Thymus (tissue), 11 donors: Measurements from ENCODE around the gene NOA1. TPM values are rescaled to one million over a fixed set of nuclear protein-coding genes. Genes with fewer than 3 reads are reported as not detected.

Experiments used
- DNase-seq, 9 donors: peaks; one replicate each; pipeline ENCODE4 v3.0.0-alpha.2; 2013; ENCODE audit warnings: low spot score in 9 of 9, low read depth in 6 of 9, missing footprints in 1 of 9
- H3K27ac ChIP-seq, 2 donors: one replicate each; pipeline ENCODE4 v1.5.1; 2013; ENCODE audit warnings: control low read depth in 1 of 2, low read depth in 1 of 2, low read length in 1 of 2, mild to moderate bottlenecking in 1 of 2, moderate library complexity in 1 of 2
- H3K27me3 ChIP-seq, 2 donors: one replicate each; pipeline ENCODE4 v1.5.1; 2013; ENCODE audit warnings: low read length in 1 of 2; ENCODE audit not compliant: control insufficient read depth in 2 of 2, insufficient read depth in 1 of 2
- H3K36me3 ChIP-seq, 2 donors: one replicate each; pipeline ENCODE4 v1.5.1; 2013; ENCODE audit warnings: low read length in 1 of 2, mild to moderate bottlenecking in 1 of 2, moderate library complexity in 1 of 2; ENCODE audit not compliant: control insufficient read depth in 2 of 2, insufficient read depth in 2 of 2
- H3K4me1 ChIP-seq, 2 donors: one replicate each; pipeline ENCODE4 v1.5.1; 2013; ENCODE audit warnings: low read length in 2 of 2; ENCODE audit not compliant: control insufficient read depth in 2 of 2, insufficient read depth in 2 of 2
- H3K4me3 ChIP-seq, 2 donors: one replicate each; pipeline ENCODE4 v1.5.1; 2013; ENCODE audit warnings: low read length in 2 of 2, control low read depth in 1 of 2, mild to moderate bottlenecking in 1 of 2
- H3K9me3 ChIP-seq, 2 donors: one replicate each; pipeline ENCODE4 v1.5.1; 2013; ENCODE audit warnings: low read length in 1 of 2, mild to moderate bottlenecking in 1 of 2; ENCODE audit not compliant: control insufficient read depth in 2 of 2, insufficient read depth in 1 of 2
- WGBS: extraction: QIAGEN DNeasy Blood & Tissue Kit; methylation state at CpG from one replicate; pipeline ENCODE4 v1.1.7; 2013; 5-methylcytosine and 5-hydroxymethylcytosine counted together
- polyA plus RNA-seq: library from polyadenylated mRNA; stranded (reverse); fragments of 200-250 nt; gene quantifications from one replicate; pipeline ENCODE4 v1.2.3, GENCODE V29; 2013
- total RNA-seq: library from RNA; stranded (reverse); fragments of 120-200 nt; gene quantifications from one replicate; pipeline ENCODE4 v1.2.4, GENCODE V29; 2013
- donor health status: healthy.

NOA1 gene
- total and polyA plus RNA-seq, 2 donors: 10.7 to 15.3 TPM

- DNase-seq: no peak
- Histone ChIP-seq H3K27me3 (no peaks in the 10 kb centered on the region), H3K9me3 (peaks cover 0 to 4% of the 10 kb centered on the region in 2 donors), H3K4me1 (peaks cover 4 to 18% of the 10 kb centered on the region in 2 donors), H3K27ac (no peak overlapping the region), H3K36me3 (peaks cover 37 to 43% of the 10 kb centered on the region in 2 donors), H3K4me3 (no peak overlapping the region)
- WGBS: 98% methylated on average over 3 of the region's 3 CpGs
Measured at GRCh38 chr4:56973336-56973735, 4.1 kb downstream of the NOA1 start.

GRCh38 chr4:56972809-56973208, 4.6 kb downstream of the NOA1 start:
- peaks cover 37 to 48% of the 10 kb centered on the region in 2 donors for H3K36me3 ChIP-seq
- DNase-seq: no peak
- no peak overlapping the region for H3K27ac ChIP-seq
- H3K27me3 ChIP-seq: no peaks in the 10 kb centered on the region
- H3K4me1 ChIP-seq: peaks cover 4 to 18% of the 10 kb centered on the region in 2 donors
- no peak overlapping the region for H3K4me3 ChIP-seq
- peaks cover 0 to 4% of the 10 kb centered on the region in 2 donors for H3K9me3 ChIP-seq

GRCh38 chr4:56972389-56972788, 5.0 kb downstream of the NOA1 start:
- peaks cover 37 to 51% of the 10 kb centered on the region in 2 donors for H3K36me3 ChIP-seq

GRCh38 chr4:56971383-56971782, 6.0 kb downstream of the NOA1 start:
- peaks cover 4 to 16% of the 10 kb centered on the region in 2 donors for H3K4me1 ChIP-seq
- H3K4me3 ChIP-seq: no peak overlapping the region
- no peaks in the 10 kb centered on the region for H3K27me3 ChIP-seq
- DNase-seq: no peak
- H3K36me3 ChIP-seq: peaks cover 38 to 61% of the 10 kb centered on the region in 2 donors
- H3K9me3 ChIP-seq: peaks cover 0 to 4% of the 10 kb centered on the region in 2 donors
- 97% methylated on average over 2 of the region's 2 CpGs for WGBS
- no peak overlapping the region for H3K27ac ChIP-seq

More at GRCh38 chr4:56972389-56972788, 5.0 kb downstream of the NOA1 start:
- Histone ChIP-seq H3K27me3 (no peaks in the 10 kb centered on the region), H3K9me3 (peaks cover 0 to 4% of the 10 kb centered on the region in 2 donors), H3K27ac (no peak overlapping the region), H3K4me3 (no peak overlapping the region), H3K4me1 (peaks cover 4 to 18% of the 10 kb centered on the region in 2 donors)
- DNase-seq: no peak
- WGBS: 97% methylated on average over 2 of the region's 2 CpGs

GRCh38 chr4:56961107-56961500, 16.3 kb downstream of the NOA1 start:
- no peaks in the 10 kb centered on the region for H3K4me1 ChIP-seq
- no peaks in the 10 kb centered on the region for H3K27me3 ChIP-seq
- H3K9me3 ChIP-seq: no peaks in the 10 kb centered on the region
- WGBS: 98% methylated on average over 2 of the region's 2 CpGs
- no peak for DNase-seq
- peaks cover 28 to 43% of the 10 kb centered on the region in 2 donors for H3K36me3 ChIP-seq
- no peak overlapping the region for H3K4me3 ChIP-seq
- H3K27ac ChIP-seq: no peak overlapping the region

- Histone ChIP-seq H3K27ac (no peak overlapping the region), H3K4me3 (no peak overlapping the region), H3K27me3 (no peaks in the 10 kb centered on the region), H3K36me3 (peaks cover 11 to 26% of the 10 kb centered on the region in 2 donors), H3K9me3 (no peaks in the 10 kb centered on the region), H3K4me1 (no peaks in the 10 kb centered on the region)
- 94% methylated on average over 1 of the region's 1 CpG for WGBS
- DNase-seq: no peak
Measured at GRCh38 chr4:56959100-56959499, 18.3 kb downstream of the NOA1 start.

- H3K4me1 ChIP-seq: no peaks in the 10 kb centered on the region
- H3K9me3 ChIP-seq: no peaks in the 10 kb centered on the region
- peak in 1 of 9 donors; percentile 27 for DNase-seq
- H3K27me3 ChIP-seq: no peaks in the 10 kb centered on the region
- 92% methylated on average over 7 of the region's 7 CpGs for WGBS
- H3K36me3 ChIP-seq: peaks cover 6 to 18% of the 10 kb centered on the region in 2 donors
- no peak overlapping the region for H3K27ac ChIP-seq
- no peak overlapping the region for H3K4me3 ChIP-seq
Measured at GRCh38 chr4:56958111-56958517, 19.3 kb downstream of the NOA1 start.

- DNase-seq: no peak
- 95% methylated on average over 9 of the region's 9 CpGs for WGBS
- no peaks in the 10 kb centered on the region for H3K9me3 ChIP-seq
Measured at GRCh38 chr4:56953680-56954520, 23.5 kb downstream of the NOA1 start.

GRCh38 chr4:56941403-56941802, 36.0 kb downstream of the NOA1 start:
- no peak overlapping the region for H3K4me3 ChIP-seq
- WGBS: 97% methylated on average over 3 of the region's 3 CpGs
- no peak for DNase-seq

More at GRCh38 chr4:56953680-56954520, 23.5 kb downstream of the NOA1 start:
- Histone ChIP-seq H3K27me3 (no peaks in the 10 kb centered on the region), H3K4me1 (no peaks in the 10 kb centered on the region), H3K27ac (no peak overlapping the region), H3K4me3 (no peak overlapping the region), H3K36me3 (no peaks in the 10 kb centered on the region)

More at GRCh38 chr4:56941403-56941802, 36.0 kb downstream of the NOA1 start:
- Histone ChIP-seq H3K27me3 (no peaks in the 10 kb centered on the region), H3K27ac (no peak overlapping the region), H3K9me3 (no peaks in the 10 kb centered on the region), H3K36me3 (peaks cover 12 to 20% of the 10 kb centered on the region in 2 donors), H3K4me1 (no peaks in the 10 kb centered on the region)
